GM18951 (cell line): ENCODE data around the gene WDR18.

ENCODE experiments used
- POLR2A ChIP-seq: IDR thresholded peaks from 4 replicates; pipeline ENCODE4 v1.6.1; 2011; ENCODE audit warnings: mild to moderate bottlenecking; ENCODE audit not compliant: insufficient read length, insufficient read depth; ENCODE audit errors: extremely low read depth
- in situ Hi-C: fragments of 300-500 bp; cut with MboI; formaldehyde crosslinking; loops from one replicate; pipeline ENCODE4 v1.12.0; 2022; ENCODE audit warnings: low sequenced_read_pairs, mixed read lengths, inconsistent platforms; ENCODE audit not compliant: unreplicated experiment

Gene WDR18

DNA sequence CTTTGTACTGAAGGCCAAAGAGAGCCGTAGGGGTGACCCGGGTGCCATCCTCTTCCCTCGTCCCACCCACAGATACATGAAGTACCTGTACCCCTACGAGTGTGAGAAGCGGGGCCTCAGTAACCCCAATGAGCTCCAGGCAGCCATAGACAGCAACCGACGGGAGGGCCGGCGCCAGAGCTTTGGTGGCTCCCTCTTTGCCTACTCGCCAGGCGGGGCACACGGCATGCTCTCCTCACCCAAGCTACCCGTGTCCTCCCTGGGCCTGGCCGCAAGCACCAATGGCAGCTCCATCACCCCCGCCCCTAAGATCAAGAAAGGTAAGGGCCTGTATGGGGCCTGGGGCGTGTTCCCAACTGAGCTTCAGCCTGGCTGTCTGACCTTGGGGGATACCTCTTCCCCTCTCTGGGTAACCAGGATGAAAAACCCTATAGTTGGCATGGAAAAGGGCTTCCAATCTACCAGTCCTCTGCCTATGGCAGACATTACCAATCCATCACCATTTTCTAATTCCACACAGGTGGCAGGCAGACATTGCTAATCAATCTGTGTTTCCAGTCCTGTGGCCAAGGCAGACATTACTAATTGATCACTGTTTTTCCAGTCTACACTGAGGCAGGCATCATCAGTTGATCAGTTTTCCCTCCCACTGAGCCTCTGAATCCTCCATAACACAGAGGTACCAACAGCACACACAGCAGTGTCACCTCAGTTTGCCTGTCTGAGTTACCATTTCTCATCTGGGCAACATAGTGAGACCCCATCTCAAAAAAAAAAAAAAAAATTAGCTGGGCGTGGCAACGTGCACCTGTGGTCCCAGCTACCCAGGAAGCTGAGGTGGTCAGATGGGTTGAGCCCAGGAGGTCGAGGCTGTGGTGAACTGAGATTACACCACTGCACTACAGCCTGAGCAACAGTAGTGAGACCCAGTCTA, 19.1 kb upstream of the WDR18 start:
- in situ Hi-C loops, result no loop called here
- no peak for TF ChIP-seq POLR2A

DNA sequence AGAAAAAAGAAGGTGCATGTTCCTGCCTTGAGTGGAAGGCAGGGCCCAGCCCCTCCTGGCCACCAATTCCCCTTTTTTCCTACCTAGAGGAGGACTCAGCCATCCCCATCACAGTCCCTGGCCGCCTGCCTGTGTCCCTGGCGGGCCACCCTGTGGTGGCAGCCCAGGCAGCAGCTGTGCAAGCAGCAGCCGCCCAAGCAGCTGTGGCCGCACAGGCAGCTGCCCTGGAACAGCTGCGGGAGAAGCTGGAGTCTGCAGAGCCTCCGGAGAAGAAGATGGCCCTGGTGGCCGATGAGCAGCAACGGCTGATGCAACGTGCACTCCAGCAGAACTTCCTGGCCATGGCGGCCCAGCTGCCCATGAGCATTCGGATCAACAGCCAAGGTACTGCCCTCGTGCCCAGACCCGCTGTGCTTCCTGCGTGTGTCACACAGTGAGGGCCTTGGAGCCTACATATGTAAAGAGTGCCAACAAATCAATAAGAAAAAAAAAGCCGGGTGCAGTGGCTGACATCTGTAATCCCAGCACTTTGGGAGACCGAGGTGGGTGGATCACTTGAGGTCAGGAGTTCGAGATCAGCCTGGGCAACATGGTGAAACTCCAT, 17.6 kb upstream of the WDR18 start:
- no peak for TF ChIP-seq POLR2A
- in situ Hi-C loops, result no loop called here

DNA sequence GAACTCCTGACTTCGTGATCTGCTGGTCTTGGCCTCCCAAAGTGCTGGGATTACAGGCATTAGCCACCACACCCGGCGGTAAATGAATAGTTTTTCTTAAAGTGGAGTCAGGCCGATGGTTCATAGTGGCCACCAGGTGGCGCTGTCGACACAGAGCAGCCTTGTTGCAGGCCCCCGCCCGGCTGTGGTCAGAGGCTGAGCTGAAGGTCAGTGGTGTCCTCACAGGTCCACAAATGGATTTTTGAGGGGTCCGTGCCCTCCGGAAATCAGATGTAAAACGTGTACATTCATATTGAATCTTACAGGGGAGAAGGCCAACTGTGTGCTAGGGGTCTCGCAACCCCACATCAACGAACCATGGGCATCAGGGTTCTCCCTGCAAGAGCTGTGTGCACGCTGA, 13.4 kb upstream of the WDR18 start:
- no peak for TF ChIP-seq POLR2A
- in situ Hi-C loops, result no loop called here

DNA sequence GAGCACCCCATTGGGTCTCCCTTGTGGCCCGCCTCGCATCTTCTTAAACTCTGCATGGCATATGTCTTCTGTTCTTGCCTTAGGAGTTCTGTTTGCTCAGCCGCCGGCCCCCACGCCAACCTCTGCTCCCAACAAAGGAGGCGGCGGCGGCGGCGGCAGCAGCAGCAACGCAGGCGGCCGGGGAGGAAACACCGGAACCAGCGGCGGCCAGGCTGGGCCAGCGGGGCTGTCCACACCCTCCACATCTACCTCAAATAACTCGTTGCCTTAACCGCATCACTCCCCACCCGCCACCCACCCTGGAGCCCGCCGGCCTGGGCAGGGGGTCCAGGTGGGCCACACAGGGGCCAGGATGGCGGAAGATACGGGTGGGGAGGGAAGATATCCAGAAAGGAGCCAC, 12.3 kb upstream of the WDR18 start:
- no peak for TF ChIP-seq POLR2A
- in situ Hi-C loops, result no loop called here

DNA sequence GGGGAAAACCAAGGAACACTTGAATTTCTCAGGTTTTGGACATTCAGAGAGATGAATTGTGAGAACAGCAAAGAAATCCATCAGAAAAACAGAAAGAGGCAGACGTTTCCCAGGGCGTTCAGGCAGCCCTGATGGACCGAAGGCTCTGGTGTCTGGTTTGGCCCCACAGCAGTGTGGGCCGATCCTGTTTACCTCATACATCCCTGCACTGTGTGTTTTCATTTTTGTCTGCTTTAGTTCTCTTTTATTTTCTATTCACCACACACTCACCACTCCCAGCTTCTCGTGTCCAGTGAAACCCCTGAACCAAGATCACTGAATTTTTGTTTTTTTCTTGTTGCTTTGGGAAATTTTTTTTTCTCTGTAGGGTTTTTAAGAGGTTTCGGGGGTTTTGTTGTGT, 11.9 kb upstream of the WDR18 start:
- in situ Hi-C loops, result no loop called here

DNA sequence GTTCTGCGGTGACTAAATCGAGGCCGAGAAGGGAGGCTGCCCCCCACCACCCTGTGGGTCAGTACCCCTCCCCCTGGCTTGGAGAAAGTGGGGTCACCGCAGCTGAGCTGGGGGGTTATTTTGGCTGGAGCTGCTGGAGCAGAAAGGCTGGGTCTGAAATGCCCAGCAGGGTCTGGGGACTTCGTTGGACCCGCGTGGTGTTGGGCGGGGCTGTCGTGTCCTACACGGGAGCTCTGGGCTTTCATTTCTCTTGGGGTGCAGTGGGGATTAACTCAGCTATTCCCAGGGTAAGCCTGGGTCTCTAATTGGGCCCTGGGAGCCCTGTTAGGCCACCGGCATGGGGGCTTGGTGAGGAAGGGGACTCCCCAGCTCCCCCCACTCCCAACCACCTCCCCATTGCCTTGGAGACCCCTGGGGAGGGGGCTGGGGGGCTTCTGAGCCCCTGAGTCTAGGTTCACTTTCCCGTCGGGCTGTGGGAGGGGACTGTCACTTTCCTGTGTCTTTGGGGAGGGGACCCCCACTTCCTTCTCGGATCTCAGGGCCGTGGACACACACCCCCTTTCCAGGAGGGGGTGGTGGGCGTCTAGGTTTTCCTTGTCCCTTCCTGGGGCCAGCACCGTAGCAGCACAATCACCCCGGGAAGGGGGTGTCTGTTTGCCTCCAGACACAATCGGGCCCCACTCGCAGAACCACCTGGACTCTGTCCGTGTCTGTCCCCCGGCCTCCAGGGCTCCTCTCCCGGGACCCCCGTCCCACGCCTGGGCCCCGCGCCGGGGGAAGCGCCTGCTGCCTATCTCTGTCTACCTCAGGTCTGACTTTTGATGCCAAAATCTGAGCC, 10.2 kb upstream of the WDR18 start:
- no peak for TF ChIP-seq POLR2A
- in situ Hi-C loops, result no loop called here

More for the DNA sequence above, 11.9 kb upstream of the WDR18 start:
- TF ChIP-seq POLR2A, result no peak

DNA sequence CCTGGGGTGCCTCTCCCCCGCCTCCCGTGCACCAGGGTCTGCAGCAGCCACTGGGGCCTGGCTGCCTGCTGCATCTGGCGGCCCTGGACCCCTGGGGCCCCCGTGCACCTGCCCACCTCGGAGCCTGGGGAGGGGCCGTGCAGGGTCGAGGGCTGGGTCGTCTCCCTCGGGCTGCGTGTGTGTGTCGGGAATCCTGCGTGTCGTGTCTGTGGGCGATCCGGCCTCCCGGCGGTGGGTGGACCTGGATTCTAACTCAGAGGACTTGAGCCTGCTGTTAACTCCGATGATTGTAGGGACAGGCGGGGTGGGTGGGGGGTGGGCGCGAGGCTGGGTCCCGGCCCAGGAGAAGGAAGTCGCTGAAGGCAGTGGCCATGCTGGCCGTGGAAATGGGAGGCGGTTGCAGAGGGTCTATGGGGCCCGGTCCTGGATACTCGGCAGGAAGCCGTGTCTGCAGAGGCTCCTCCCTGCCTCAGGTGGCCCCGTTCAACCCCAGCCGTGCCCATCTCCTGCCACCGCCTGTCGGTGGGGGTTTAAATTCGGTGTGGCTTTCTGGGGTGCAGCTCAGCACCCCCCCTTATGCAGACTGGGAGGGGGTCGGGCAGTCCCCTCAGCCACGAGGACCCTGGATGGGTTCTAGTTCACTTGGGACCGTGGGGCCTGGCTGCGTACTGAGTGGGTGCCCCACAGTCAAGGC, 9.4 kb upstream of the WDR18 start:
- in situ Hi-C loops, result loop anchor here (25.0 kb wide), 1 partner anchor 212 kb away; the partner anchor contains the start of gene MISP
- TF ChIP-seq POLR2A, result no peak

DNA sequence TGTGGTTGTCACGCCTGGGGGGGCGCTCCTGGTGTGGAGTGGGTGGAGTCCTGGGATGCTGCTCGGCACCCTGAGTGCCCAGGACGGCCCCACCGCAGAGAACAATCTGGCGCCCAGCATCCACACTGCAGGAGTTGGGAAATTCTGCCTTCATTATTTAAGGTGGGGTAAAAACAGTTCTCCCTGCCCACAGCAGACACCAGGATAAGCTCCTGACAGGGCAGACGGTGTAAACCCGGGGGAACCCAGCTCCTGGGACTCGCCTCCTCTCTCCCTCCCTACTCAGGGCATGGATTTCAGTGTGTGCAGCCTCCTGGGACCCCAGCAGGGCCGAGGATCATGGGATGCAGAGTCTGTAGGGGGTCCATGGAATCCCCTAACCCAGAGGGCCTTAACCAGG, 7.7 kb upstream of the WDR18 start:
- in situ Hi-C loops, result loop anchor here (25.0 kb wide), 1 partner anchor 214 kb away; the partner anchor contains the start of gene MISP
- TF ChIP-seq POLR2A, result no peak

DNA sequence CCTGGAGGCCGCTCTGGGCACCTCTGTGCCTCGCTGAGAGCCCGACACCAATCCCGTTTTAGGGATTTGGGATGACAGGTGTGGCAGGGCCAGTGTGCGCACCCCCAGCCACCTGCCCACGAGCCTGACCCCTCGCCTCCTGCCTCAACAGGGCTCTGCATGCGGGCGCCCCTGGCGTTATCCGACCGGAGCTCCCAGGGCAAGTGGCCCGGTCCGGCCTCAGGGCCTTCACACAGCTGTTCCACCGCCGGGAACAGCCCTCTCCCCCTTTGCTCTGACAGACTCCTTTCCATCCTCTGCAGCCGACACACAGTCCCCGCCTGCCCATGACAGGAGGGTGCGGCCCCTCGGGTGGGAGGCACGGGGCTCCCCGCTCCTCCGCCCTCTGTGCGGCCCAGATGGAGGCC, 7.1 kb upstream of the WDR18 start:
- in situ Hi-C loops, result loop anchor here (25.0 kb wide), 1 partner anchor 215 kb away; the partner anchor contains the start of gene MISP
- TF ChIP-seq POLR2A, result no peak

DNA sequence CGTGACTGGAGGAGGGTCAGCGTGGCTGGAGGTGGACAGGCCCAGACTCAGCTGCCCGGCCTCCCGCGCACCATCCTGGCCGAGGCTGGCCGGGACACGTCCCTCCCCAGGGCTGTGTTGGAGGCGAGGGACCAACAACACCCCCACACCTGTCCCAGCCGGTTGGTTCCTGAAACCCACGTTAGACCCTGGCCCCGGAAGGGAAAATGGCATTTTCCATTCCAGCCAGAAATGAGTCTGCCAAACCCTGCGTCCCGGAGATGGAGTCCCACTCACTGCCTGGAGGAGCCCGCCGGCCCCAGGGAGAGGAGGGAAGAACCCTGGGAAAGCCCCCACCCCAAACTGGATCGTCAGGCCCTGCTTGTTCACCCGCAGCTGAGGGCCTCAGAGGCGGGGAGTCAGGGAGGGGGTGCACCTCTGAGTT, 4.8 kb upstream of the WDR18 start:
- in situ Hi-C loops, result loop anchor here (25.0 kb wide), 1 partner anchor 217 kb away; the partner anchor contains the start of gene MISP
- TF ChIP-seq POLR2A, result no peak

DNA sequence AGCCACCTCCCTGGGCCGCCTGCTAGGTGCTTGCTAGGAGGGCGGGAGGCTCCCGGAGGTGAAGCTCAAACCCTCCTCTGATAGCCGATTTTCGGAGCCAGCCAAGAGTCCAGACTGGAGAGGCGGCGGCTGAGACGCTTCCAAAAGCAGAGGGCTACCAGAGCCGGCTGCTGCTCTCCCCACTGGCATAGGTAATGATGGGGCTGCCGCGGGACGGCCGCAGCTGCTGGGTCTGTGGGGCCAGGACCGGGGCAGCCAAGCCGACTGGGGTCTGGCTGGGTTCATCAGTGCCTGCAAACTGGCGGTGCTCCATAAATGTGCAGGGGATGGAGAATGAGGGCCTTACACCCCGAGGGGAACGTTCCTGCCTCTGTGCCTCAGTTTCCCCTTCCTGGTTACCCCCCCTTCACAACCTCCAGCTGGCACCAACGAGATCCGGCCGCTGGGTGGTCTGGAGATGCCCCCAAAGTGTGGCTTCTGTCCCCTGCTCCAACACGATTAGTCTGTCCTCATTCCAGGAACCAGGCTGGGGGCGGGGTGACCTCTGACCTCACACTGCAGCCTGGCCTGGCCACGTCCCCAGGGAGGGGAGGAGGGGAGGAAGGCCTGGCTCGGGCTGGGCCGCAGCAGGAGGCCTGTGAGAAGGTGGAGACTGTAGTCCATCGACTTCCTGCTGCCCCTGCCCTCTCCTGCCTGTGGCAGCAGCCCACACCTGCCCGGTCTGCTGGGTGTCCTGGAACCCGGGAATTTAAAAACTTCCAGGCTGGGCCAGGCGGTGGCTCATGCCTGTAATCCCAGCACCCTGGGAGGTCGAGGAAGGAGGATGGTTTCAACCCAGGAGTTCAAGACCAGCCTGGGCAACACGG, 3.8 kb upstream of the WDR18 start:
- no peak for TF ChIP-seq POLR2A
- in situ Hi-C loops, result loop anchor here (5.0 to 25.0 kb wide), 3 partner anchors 58 to 218 kb away; partner anchors contain the start of gene MISP
